GM18870 (cell line): Measurements from ENCODE around the gene LSM8.
"Not testable (repeated sequence)": the region's sequence is repeated elsewhere in the genome, so short reads cannot be mapped to it uniquely, and the experiment has no call there.

ENCODE experiments used
- ATAC-seq: cut with Tn5 transposase; IDR thresholded peaks from one replicate; pipeline ENCODE4 v1.9.1; 2021; ENCODE audit warnings: moderate library complexity; ENCODE audit not compliant: unreplicated experiment

LSM8 gene

GRCh38 chr7:118183786-118184564 lies at the start of gene LSM8:
Gene LSM8 (plus strand): TSS chr7:118184164. CDS start chr7:118184224, 60 bp downstream.
- peak; percentile 94 for ATAC-seq

GRCh38 chr7:118134420-118134819 lies 49.5 kb upstream of the LSM8 start:
- ATAC-seq, result not testable (repeated sequence)

GRCh38 chr7:118140468-118140867 lies 43.5 kb upstream of the LSM8 start:
- ATAC-seq, result no peak

- ATAC-seq, result no peak
Measured at GRCh38 chr7:118142012-118142411, 42.0 kb upstream of the LSM8 start.

- no peak for ATAC-seq
Measured at GRCh38 chr7:118148930-118149329, 35.0 kb upstream of the LSM8 start.

- no peak for ATAC-seq
Measured at GRCh38 chr7:118149394-118149793, 34.6 kb upstream of the LSM8 start.

- no peak for ATAC-seq
Measured at GRCh38 chr7:118151671-118152070, 32.3 kb upstream of the LSM8 start.

- ATAC-seq, result no peak
Measured at GRCh38 chr7:118152149-118152548, 31.8 kb upstream of the LSM8 start.

GRCh38 chr7:118152654-118153053 lies 31.3 kb upstream of the LSM8 start:
- no peak for ATAC-seq

GRCh38 chr7:118153551-118154177 lies 30.3 kb upstream of the LSM8 start:
- ATAC-seq, result no peak

GRCh38 chr7:118158766-118159165 lies 25.2 kb upstream of the LSM8 start:
- no peak for ATAC-seq

GRCh38 chr7:118169146-118169545 lies 14.8 kb upstream of the LSM8 start:
- ATAC-seq, result no peak

- no peak for ATAC-seq
Measured at GRCh38 chr7:118175740-118176139, 8.2 kb upstream of the LSM8 start.

GRCh38 chr7:118179191-118179590 lies 4.8 kb upstream of the LSM8 start:
- no peak for ATAC-seq

GRCh38 chr7:118182593-118183427 lies 1.2 kb upstream of the LSM8 start:
- ATAC-seq, result no peak

- no peak for ATAC-seq
Measured at GRCh38 chr7:118183428-118183785, 557 bp upstream of the LSM8 start.

- no peak for ATAC-seq
Measured at GRCh38 chr7:118184565-118184940, 589 bp downstream of the LSM8 start.

GRCh38 chr7:118185163-118185860 lies 1.3 kb downstream of the LSM8 start:
- ATAC-seq, result no peak

- no peak for ATAC-seq
Measured at GRCh38 chr7:118186501-118186900, 2.5 kb downstream of the LSM8 start.

GRCh38 chr7:118194571-118194970 lies 10.6 kb downstream of the LSM8 start:
- no peak for ATAC-seq

GRCh38 chr7:118195837-118196474 lies 12.0 kb downstream of the LSM8 start:
- peak; percentile 71 for ATAC-seq
